ENCODE results near the gene ARHGAP45. TPM values are rescaled to one million over a fixed set of nuclear protein-coding genes. Genes with fewer than 3 reads are reported as not detected.
A peak's percentile ranks its signal among the peaks of the same experiment; 100 is the strongest.

ARHGAP45 gene
- total RNA-seq, 2 experiments from 2014 or later, result 136 to 150 TPM

GRCh38 chr19:1094655-1094977 lies 27.6 kb downstream of the ARHGAP45 start:
- H3K36me3 Mint-ChIP-seq (ENCODE audit: low read depth), result peaks cover 27% of the 10 kb centered on the region
- intact Hi-C loops (cut with micrococcal nuclease), result no loop called here
- peak; percentile 3 for ATAC-seq
- ChIA-PET CTCF (interaction anchor here (1.0 to 1.8 kb wide), 5 partner anchors 14 to 150 kb away, joined by 3 to 6 read pairs (median 4); no protein-coding TSS in a partner anchor), POLR2A (interaction anchor here (0.9 to 4.8 kb wide), 9 partner anchors 13 to 144 kb away, joined by 3 to 72 read pairs (median 4); partner anchors contain the start of genes ARHGAP45 and CBARP)
- peak overlapping the region; percentile 87 for H3K27ac Mint-ChIP-seq
- peaks cover 60% of the 10 kb centered on the region for H3K4me1 Mint-ChIP-seq (ENCODE audit: low read depth)
- H3K27me3 Mint-ChIP-seq, result no peaks in the 10 kb centered on the region
- H3K4me3 Mint-ChIP-seq, result peak overlapping the region; percentile 90
- peak; percentile 64 for DNase-seq
- no peaks in the 10 kb centered on the region for H3K9me3 Mint-ChIP-seq
- no peak for TF ChIP-seq CTCF (IDR thresholded peaks at IDR 0.05)

- intact Hi-C loops (cut with micrococcal nuclease), result no loop called here
- Mint-ChIP-seq H3K4me1 (ENCODE audit: low read depth) (peaks cover 64% of the 10 kb centered on the region), H3K36me3 (ENCODE audit: low read depth) (peaks cover 31% of the 10 kb centered on the region), H3K4me3 (peak within 1 kb of the TSS; percentile 90), H3K9me3 (peaks cover 3% of the 10 kb centered on the region), H3K27ac (peak within 1 kb of the TSS; percentile 87), H3K27me3 (no peaks in the 10 kb centered on the region)
- ATAC-seq (peak; percentile 94), DNase-seq (peak; percentile 97)
- CTCF ChIA-PET, result interaction anchor here (1.0 to 1.8 kb wide), 3 partner anchors 18 to 30 kb away, joined by 3 to 6 read pairs (median 4); no protein-coding TSS in a partner anchor
- no peak for TF ChIP-seq CTCF (IDR thresholded peaks at IDR 0.05)
- POLR2A ChIA-PET, result interaction anchor here (0.9 to 4.8 kb wide), 7 partner anchors 13 to 143 kb away, joined by 3 to 72 read pairs (median 4); partner anchors contain the start of genes ARHGAP45 and CBARP
Observed at GRCh38 chr19:1094978-1095701, 28.2 kb downstream of the ARHGAP45 start, which contains the start of gene POLR2E. TSS of gene POLR2E (minus strand) at chr19:1095375. CDS start at chr19:1095315, 60 bp downstream.

GRCh38 chr19:1097810-1098176 lies 30.8 kb downstream of the ARHGAP45 start:
- CTCF ChIA-PET, result interaction anchor here (1.3 kb wide), 1 partner anchor 33 kb away, joined by 3 read pairs; no protein-coding TSS in a partner anchor
- no peaks in the 10 kb centered on the region for H3K27me3 Mint-ChIP-seq
- ATAC-seq, result no peak
- peak overlapping the region; percentile 48 for H3K27ac Mint-ChIP-seq
- TF ChIP-seq CTCF (IDR thresholded peaks at IDR 0.05), result no peak
- no peak for DNase-seq
- H3K36me3 Mint-ChIP-seq (ENCODE audit: low read depth), result peaks cover 23% of the 10 kb centered on the region
- H3K4me1 Mint-ChIP-seq (ENCODE audit: low read depth), result peaks cover 69% of the 10 kb centered on the region
- POLR2A ChIA-PET, result interaction anchor here (0.6 to 1.6 kb wide), 8 partner anchors 13 to 172 kb away, joined by 3 to 6 read pairs (median 3); no protein-coding TSS in a partner anchor
- intact Hi-C loops (cut with micrococcal nuclease), result no loop called here
- no peak overlapping the region for H3K4me3 Mint-ChIP-seq
- H3K9me3 Mint-ChIP-seq, result peaks cover 3% of the 10 kb centered on the region

GRCh38 chr19:1098177-1099051 lies 31.4 kb downstream of the ARHGAP45 start:
- POLR2A ChIA-PET, result interaction anchor here (0.6 to 1.6 kb wide), 7 partner anchors 14 to 171 kb away, joined by 3 to 6 read pairs (median 3); no protein-coding TSS in a partner anchor
- peaks cover 19% of the 10 kb centered on the region for H3K36me3 Mint-ChIP-seq (ENCODE audit: low read depth)
- no peaks in the 10 kb centered on the region for H3K27me3 Mint-ChIP-seq
- DNase-seq (no peak), ATAC-seq (no peak)
- H3K27ac Mint-ChIP-seq, result peak overlapping the region; percentile 75
- intact Hi-C loops (cut with micrococcal nuclease), result no loop called here
- H3K9me3 Mint-ChIP-seq, result peaks cover 3% of the 10 kb centered on the region
- no peak for TF ChIP-seq CTCF (IDR thresholded peaks at IDR 0.05)
- H3K4me1 Mint-ChIP-seq (ENCODE audit: low read depth), result peaks cover 67% of the 10 kb centered on the region
- CTCF ChIA-PET, result interaction anchor here (1.3 kb wide), 1 partner anchor 34 kb away, joined by 3 read pairs; no protein-coding TSS in a partner anchor
- no peak overlapping the region for H3K4me3 Mint-ChIP-seq

Data from activated CD8-positive, alpha-beta T cell treated with anti-CD3 and anti-CD28 coated beads for 36 hours (primary cell).